HepG2 (cell line): Measurements from ENCODE around the gene C11orf58. TPM values are rescaled to one million over a fixed set of nuclear protein-coding genes. Genes with fewer than 3 reads are reported as not detected.

Experiments used
- ATAC-seq: fragments of 200-7000 bp; cut with Tn5 transposase; 3 replicates; pipeline ENCODE4 v1.9.1; 2020; ENCODE audit warnings: mild to moderate bottlenecking, moderate library complexity
- BruUV-seq: library from RNA; stranded (reverse); fragments of 400-500 nt; replicated peaks from 2 replicates; lab custom pipeline; 2021; lab: Mats Ljungman, UMichigan
- CTCF ChIA-PET: fragments of 300-600 bp; formaldehyde crosslinking; extraction: SDS; loops from one replicate; lab custom pipeline; 2021; ENCODE audit warnings: low total read pairs, inconsistent platforms, low intra/inter-chr PET ratio; lab: Yijun Ruan, JAX
- POLR2A ChIA-PET: fragments of 350-600 bp; sonication (Branson Sonifier 250); formaldehyde crosslinking; loops from one replicate; lab custom pipeline; 2020; ENCODE audit warnings: antibody characterized with exemption, inconsistent platforms; lab: Yijun Ruan, JAX
- DNase-seq: peaks from one replicate; pipeline ENCODE4 v3.0.0-alpha.2; 2015; ENCODE audit warnings: low spot score
- FAIRE-seq: peaks from 3 replicates; lab custom pipeline; 2011; peaks lifted over from hg19 to GRCh38; lab: Jason Lieb, UNC
- H2AFZ ChIP-seq: one replicate; pipeline ENCODE4 v1.6.1; 2011; ENCODE audit warnings: low read length, inconsistent platforms
- H3K27ac ChIP-seq: fragments of 300-600 bp; 3 replicates; pipeline ENCODE4 v1.8.0; 2011; ENCODE audit warnings: mixed run types, mild to moderate bottlenecking, mixed read lengths, low read length, inconsistent platforms; ENCODE audit not compliant: insufficient read depth; ENCODE audit errors: extremely low read length
- H3K27me3 ChIP-seq, 2 experiments: fragments of 200-600 bp in 1 of 2; 2 replicates in 1 of 2; 3 replicates in 1 of 2; pipeline versions ENCODE4 v1.6.0 to v1.8.0; 2011; ENCODE audit warnings: low read length in 2 of 2, mild to moderate bottlenecking in 2 of 2, moderate library complexity in 2 of 2, inconsistent platforms in 1 of 2; ENCODE audit not compliant: insufficient read depth in 2 of 2, control insufficient read depth in 1 of 2
- H3K36me3 ChIP-seq, 2 experiments: fragments of 200-600 bp in 1 of 2; replicated peaks in 1 of 2; 2 replicates in 1 of 2; 3 replicates in 1 of 2; pipeline versions ENCODE4 v1.5.1 to v1.8.0; 2011; ENCODE audit warnings: low read length in 2 of 2, inconsistent platforms in 1 of 2; ENCODE audit not compliant: insufficient read depth in 2 of 2, control insufficient read depth in 1 of 2
- H3K4me1 ChIP-seq: 2 replicates; pipeline ENCODE4 v1.5.1; 2012; ENCODE audit warnings: low read length, inconsistent platforms; ENCODE audit not compliant: insufficient read depth
- H3K4me2 ChIP-seq: 2 replicates; pipeline ENCODE4 v1.6.0; 2011; ENCODE audit warnings: low read depth, low read length, inconsistent platforms
- H3K4me3 ChIP-seq, 3 experiments: fragments of 200-600 bp in 1 of 3; sonication (generic), shearing (Covaris generic) in 1 of 3; replicated peaks in 1 of 3; 2 replicates each; pipeline ENCODE4 v1.5.1; 2011 to 2016; ENCODE audit warnings: low read length in 3 of 3, inconsistent platforms in 2 of 3, low read depth in 2 of 3, mild to moderate bottlenecking in 2 of 3, control low read depth in 1 of 3, mixed read lengths in 1 of 3; ENCODE audit not compliant: insufficient read depth in 1 of 3
- H3K79me2 ChIP-seq: one replicate; pipeline ENCODE4 v1.6.1; 2011; ENCODE audit warnings: low read length, inconsistent platforms; ENCODE audit not compliant: insufficient read depth
- H3K9ac ChIP-seq: 2 replicates; pipeline ENCODE4 v1.6.0; 2011; ENCODE audit warnings: mild to moderate bottlenecking, low read depth, low read length, inconsistent platforms; ENCODE audit not compliant: insufficient read depth
- H3K9me3 ChIP-seq: 2 replicates; pipeline ENCODE4 v1.5.1; 2012; ENCODE audit warnings: mild to moderate bottlenecking, low read length
- H4K20me1 ChIP-seq: 2 replicates; pipeline ENCODE4 v1.6.0; 2011; ENCODE audit warnings: inconsistent platforms, mild to moderate bottlenecking, low read length, moderate library complexity; ENCODE audit not compliant: insufficient read depth
- MAFK ChIP-seq, 2 experiments: IDR thresholded peaks in 1 of 2; conservative IDR thresholded peaks in 1 of 2; 2 replicates each; pipeline ENCODE4 v1.6.1; 2011; ENCODE audit warnings: improper control_type of control experiment in 2 of 2, low read length in 2 of 2
- MYNN ChIP-seq: sonication (generic); formaldehyde crosslinking; IDR thresholded peaks from 2 replicates; pipeline ENCODE4 v1.4.0; 2020; ENCODE audit warnings: mild to moderate bottlenecking, low read depth, missing genetic modification reagents
- RNF2 ChIP-seq: fragments of 450-650 bp; conservative IDR thresholded peaks from 2 replicates; pipeline ENCODE4 v1.6.1; 2016; ENCODE audit warnings: low read depth
- WGBS: methylation state at CpG from one replicate; pipeline ENCODE4 v1.1.6; 2017; ENCODE audit warnings: low lambda C conversion rate; 5-methylcytosine and 5-hydroxymethylcytosine counted together
- in situ Hi-C: cut with HindIII; loops from 2 replicates; pipeline ENCODE4 v1.10.0; 2017; ENCODE audit warnings: low pct_unique_long_range_greater_than_20kb; ENCODE audit not compliant: extremely low pct_ligation_motif_present
- intact Hi-C: fragments of 100-400 bp; cut with micrococcal nuclease; formaldehyde crosslinking; loops from one replicate; pipeline ENCODE4 v1.10.0; 2022; ENCODE audit not compliant: unreplicated experiment
- polyA plus RNA-seq, 8 experiments: library from polyadenylated mRNA; depleted of rRNA in 3 of 8; stranded (reverse) in 7 of 8; unstranded in 1 of 8; fragments of >200 nt; fragmentation: Illumina TruSeq in 4 of 8; extraction: Trizol in 4 of 8; gene quantifications; 2 replicates each; pipeline versions ENCODE4 v1.2.1 to v1.2.3, GENCODE V29; 2011 to 2016; ENCODE audit warnings: low read depth in 4 of 8, missing spikeins in 1 of 8, mixed read lengths in 1 of 8; ENCODE audit not compliant: insufficient read depth in 1 of 8
- total RNA-seq, 5 experiments: library from RNA; depleted of rRNA; stranded (reverse); fragments of >200 nt; fragmentation: Illumina TruSeq; extraction: Trizol; gene quantifications; 2 replicates each; pipeline ENCODE4 v1.2.3, GENCODE V29; 2016; ENCODE audit warnings: low read depth in 1 of 5
- TF ChIP-seq, protein P1 (sequence below): sonication (generic); formaldehyde crosslinking; IDR thresholded peaks from 2 replicates; pipeline ENCODE4 v1.4.0; 2020; ENCODE audit warnings: missing genetic modification reagents, borderline replicate concordance
- TF ChIP-seq, protein P2 (sequence below): IDR thresholded peaks from 2 replicates; pipeline ENCODE4 v1.6.1; 2016; ENCODE audit warnings: low read depth, control low read depth
- TF ChIP-seq, protein P3 (sequence below): sonication (generic); formaldehyde crosslinking; IDR thresholded peaks from 2 replicates; pipeline ENCODE4 v1.4.0; 2020; ENCODE audit warnings: missing genetic modification reagents

C11orf58 gene
- total and polyA plus RNA-seq, 2 of the 13 experiments (the other 11 are each of a cell fraction or from before 2014, with no cell fraction given): 83.8 to 167 TPM

DNA sequence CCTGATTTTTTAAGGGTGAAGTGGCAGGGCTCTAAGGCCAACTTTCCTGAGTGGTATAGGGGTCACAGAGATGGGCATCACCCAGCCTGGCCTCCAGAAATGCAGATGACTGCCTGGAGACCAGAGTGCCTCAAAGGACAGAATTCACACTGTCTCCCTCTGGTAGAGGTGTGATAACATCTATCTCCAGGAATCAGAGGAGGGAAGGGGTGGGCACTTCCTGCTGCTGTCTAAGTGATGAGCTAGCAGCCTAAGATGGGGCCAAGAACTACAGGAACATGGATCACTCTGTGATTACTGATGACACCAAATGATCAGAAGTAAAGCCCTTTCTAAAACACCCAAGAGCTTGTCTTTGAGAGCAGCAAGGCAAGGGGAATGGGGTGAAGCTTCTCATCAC is 61.9 kb downstream of the C11orf58 start (continued):
- TF ChIP-seq, protein P1, sequence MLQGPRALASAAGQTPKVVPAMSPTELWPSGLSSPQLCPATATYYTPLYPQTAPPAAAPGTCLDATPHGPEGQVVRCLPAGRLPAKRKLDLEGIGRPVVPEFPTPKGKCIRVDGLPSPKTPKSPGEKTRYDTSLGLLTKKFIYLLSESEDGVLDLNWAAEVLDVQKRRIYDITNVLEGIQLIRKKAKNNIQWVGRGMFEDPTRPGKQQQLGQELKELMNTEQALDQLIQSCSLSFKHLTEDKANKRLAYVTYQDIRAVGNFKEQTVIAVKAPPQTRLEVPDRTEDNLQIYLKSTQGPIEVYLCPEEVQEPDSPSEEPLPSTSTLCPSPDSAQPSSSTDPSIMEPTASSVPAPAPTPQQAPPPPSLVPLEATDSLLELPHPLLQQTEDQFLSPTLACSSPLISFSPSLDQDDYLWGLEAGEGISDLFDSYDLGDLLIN (CRISPR knock-in tag): no peak
- TF ChIP-seq, all 625 proteins: peak for 0

DNA sequence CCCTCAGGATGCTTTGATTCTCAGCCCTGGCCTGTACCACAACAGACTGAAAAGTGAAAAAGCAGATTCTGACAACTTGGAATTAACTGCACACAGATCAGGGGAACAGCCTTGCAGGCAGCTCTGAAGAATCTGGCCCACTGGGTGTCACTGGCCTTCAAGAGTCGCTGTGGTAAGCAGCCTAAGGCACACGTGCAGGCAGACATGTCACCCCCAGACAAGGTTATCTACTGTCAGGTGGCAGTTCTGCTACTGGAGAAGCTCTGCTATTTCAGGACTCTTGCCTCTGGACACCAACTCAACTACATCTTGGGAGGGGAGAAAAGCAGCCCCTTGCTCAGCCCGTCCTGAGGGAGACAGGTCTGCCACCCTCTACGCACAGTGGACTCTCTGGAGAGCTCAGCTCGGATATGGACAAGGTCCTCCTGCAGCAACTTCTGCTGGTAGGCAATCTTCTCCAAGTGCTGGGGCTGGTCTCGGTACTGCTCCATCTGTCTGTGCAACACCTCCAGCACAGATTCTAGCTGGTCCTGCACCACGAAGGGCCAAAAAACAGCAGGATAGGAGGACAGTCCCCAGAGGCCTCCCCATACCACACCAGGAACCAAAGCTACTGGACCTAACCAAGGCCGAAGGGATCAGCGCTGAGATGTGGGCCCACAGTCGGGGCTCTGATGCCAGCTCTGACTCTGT is 63.0 kb downstream of the C11orf58 start:
- H3K36me3 ChIP-seq: peaks cover 10 to 17% of the 10 kb centered on the region in 2 experiments
- peaks cover 30% of the 10 kb centered on the region for H3K4me1 ChIP-seq
- H3K9ac ChIP-seq: no peak overlapping the region
- H3K27me3 ChIP-seq: no peaks in the 10 kb centered on the region
- H3K4me3 ChIP-seq: no peak overlapping the region
- H3K9me3 ChIP-seq: no peaks in the 10 kb centered on the region
- no peaks in the 10 kb centered on the region for H3K79me2 ChIP-seq
- H3K27ac ChIP-seq: no peak overlapping the region
- in situ Hi-C loops (loop anchor here (10.0 kb wide), 1 partner anchor 273 kb away; the partner anchor contains the start of gene RPS13), intact Hi-C loops (no loop called here)
- H3K4me2 ChIP-seq: no peak overlapping the region
- no peak for DNase-seq
- ChIA-PET POLR2A (no interaction called here), CTCF (no interaction called here)
- no peak for ATAC-seq
- no peak for FAIRE-seq
- H2AFZ ChIP-seq: no peak overlapping the region
- BruUV-seq: no TSS peak
- peaks cover 6% of the 10 kb centered on the region; the same call in 1 of the 2 replicates for H4K20me1 ChIP-seq
- 92% methylated on average over 8 of the region's 10 CpGs for whole genome bisulfite sequencing
- TF ChIP-seq MAFK (conservative IDR thresholded peaks at IDR 0.05 in 1 of 2, IDR thresholded peaks at IDR 0.05 in 1 of 2; ENCODE audit: low read length in 2 of 2) (no peak), MYNN (CRISPR knock-in tag) (no peak), RNF2 (no peak)
- TF ChIP-seq, protein P2, sequence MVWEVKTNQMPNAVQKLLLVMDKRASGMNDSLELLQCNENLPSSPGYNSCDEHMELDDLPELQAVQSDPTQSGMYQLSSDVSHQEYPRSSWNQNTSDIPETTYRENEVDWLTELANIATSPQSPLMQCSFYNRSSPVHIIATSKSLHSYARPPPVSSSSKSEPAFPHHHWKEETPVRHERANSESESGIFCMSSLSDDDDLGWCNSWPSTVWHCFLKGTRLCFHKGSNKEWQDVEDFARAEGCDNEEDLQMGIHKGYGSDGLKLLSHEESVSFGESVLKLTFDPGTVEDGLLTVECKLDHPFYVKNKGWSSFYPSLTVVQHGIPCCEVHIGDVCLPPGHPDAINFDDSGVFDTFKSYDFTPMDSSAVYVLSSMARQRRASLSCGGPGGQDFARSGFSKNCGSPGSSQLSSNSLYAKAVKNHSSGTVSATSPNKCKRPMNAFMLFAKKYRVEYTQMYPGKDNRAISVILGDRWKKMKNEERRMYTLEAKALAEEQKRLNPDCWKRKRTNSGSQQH (CRISPR knock-in tag): no peak
- TF ChIP-seq, protein P3, sequence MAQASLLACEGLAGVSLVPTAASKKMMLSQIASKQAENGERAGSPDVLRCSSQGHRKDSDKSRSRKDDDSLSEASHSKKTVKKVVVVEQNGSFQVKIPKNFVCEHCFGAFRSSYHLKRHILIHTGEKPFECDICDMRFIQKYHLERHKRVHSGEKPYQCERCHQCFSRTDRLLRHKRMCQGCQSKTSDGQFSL (CRISPR knock-in tag): no peak
